GM18868 (cell line): ENCODE results near the gene CBLL2.
"Not testable (repeated sequence)": the region's sequence is repeated elsewhere in the genome, so short reads cannot be mapped to it uniquely, and the experiment has no call there.

ENCODE experiments used
- ATAC-seq: cut with Tn5 transposase; IDR thresholded peaks from one replicate; pipeline ENCODE4 v1.9.1; 2021; ENCODE audit warnings: mild to moderate bottlenecking, moderate library complexity; ENCODE audit not compliant: unreplicated experiment

The CBLL2 gene

GRCh38 chrX:22272613-22273012 lies at the start of gene CBLL2:
Gene CBLL2 (plus strand): TSS chrX:22272913. CDS start chrX:22272992, 79 bp downstream.
- ATAC-seq, result no peak

- no peak for ATAC-seq
These were observed 38.3 kb upstream of the CBLL2 start for GRCh38 chrX:22234380-22234779.

- no peak for ATAC-seq
These were observed 35.2 kb upstream of the CBLL2 start for GRCh38 chrX:22237479-22237878.

- ATAC-seq, result no peak
These were observed 26.1 kb upstream of the CBLL2 start for GRCh38 chrX:22246620-22247019.

GRCh38 chrX:22247169-22247568 lies 25.5 kb upstream of the CBLL2 start:
- ATAC-seq, result no peak

- ATAC-seq, result no peak
These were observed 24.3 kb upstream of the CBLL2 start for GRCh38 chrX:22248401-22248800.

- ATAC-seq, result no peak
These were observed 23.3 kb upstream of the CBLL2 start for GRCh38 chrX:22249371-22249770.

- ATAC-seq, result no peak
These were observed 4.0 kb upstream of the CBLL2 start for GRCh38 chrX:22268706-22269105.

- ATAC-seq, result no peak
These were observed 1.1 kb downstream of the CBLL2 start for GRCh38 chrX:22273714-22274317.

- ATAC-seq, result no peak
These were observed 4.1 kb downstream of the CBLL2 start for GRCh38 chrX:22276781-22277180.

GRCh38 chrX:22278375-22278774 lies 5.7 kb downstream of the CBLL2 start:
- no peak for ATAC-seq

- not testable (repeated sequence) for ATAC-seq
These were observed 16.5 kb downstream of the CBLL2 start for GRCh38 chrX:22289209-22289608.

- no peak for ATAC-seq
These were observed 24.2 kb downstream of the CBLL2 start for GRCh38 chrX:22296871-22297270.

GRCh38 chrX:22300130-22300529 lies 27.4 kb downstream of the CBLL2 start:
- peak; percentile 97 for ATAC-seq

- ATAC-seq, result no peak
These were observed 38.1 kb downstream of the CBLL2 start for GRCh38 chrX:22310779-22311178.

GRCh38 chrX:22313766-22314165 lies 41.1 kb downstream of the CBLL2 start:
- no peak for ATAC-seq

- no peak for ATAC-seq
These were observed 41.5 kb downstream of the CBLL2 start for GRCh38 chrX:22314211-22314610.

- ATAC-seq, result no peak
These were observed 42.0 kb downstream of the CBLL2 start for GRCh38 chrX:22314692-22315091.

- no peak for ATAC-seq
These were observed 42.4 kb downstream of the CBLL2 start for GRCh38 chrX:22315151-22315550.

- no peak for ATAC-seq
These were observed 47.6 kb downstream of the CBLL2 start for GRCh38 chrX:22320236-22320873.

- ATAC-seq, result no peak
These were observed 50.8 kb downstream of the CBLL2 start for GRCh38 chrX:22323541-22323940.
